DMS79 (cell line): ENCODE results near the gene ANO1.

Experiments used
- DNase-seq: peaks from one replicate; lab custom pipeline; 2025; lab: John Stamatoyannopoulos, UW

ANO1 gene

DNA sequence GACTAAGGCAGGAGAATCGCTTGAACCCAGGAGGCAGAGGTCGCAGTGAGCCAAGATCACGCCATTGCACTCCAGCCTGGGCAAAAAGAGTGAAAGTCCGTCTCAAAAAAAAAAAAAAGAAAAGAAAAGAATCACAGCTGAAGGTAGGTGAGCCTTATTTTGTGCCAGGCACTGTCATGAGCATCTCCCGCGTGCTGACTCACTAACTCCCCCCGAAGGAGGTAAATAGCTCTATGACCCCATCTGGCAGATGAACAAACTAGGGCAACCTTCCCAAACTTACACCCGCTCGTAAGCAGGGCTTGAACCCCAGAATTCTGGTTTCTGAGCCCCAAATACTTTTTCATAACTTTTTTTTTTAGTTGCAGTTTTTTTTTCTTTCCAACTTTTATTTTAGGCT lies 60.3 kb downstream of the ANO1 start:
- no peak for DNase-seq

DNA sequence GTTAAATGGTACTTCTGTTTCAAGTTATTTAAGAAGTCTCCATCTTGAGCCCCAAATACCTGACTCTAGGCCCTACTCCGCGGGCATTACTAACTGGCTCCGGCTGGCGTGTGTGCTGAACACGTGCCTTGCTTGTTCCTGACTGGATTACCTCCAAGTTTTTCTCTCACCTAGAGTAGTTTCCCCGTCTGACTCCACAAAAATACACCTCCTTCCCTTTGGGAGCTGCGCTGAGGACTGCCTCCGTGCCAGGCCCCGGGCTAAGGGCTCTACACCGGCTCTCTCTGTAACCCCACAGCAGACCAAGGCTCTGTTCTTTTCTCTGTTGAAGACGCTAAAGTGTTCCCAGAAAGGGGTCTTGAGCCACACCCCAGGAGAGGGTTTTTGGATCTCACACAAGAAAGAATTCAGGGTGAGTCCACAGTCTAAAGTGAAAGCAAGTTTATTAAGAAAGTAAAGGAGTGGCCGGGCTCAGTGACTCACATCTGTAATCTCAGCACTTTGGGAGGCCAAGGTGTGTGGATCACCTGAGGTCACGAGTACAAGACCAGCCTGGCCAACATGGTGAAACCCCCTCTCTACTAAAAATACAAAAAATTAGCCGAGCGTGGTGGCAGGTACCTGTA lies 61.8 kb downstream of the ANO1 start:
- no peak for DNase-seq

DNA sequence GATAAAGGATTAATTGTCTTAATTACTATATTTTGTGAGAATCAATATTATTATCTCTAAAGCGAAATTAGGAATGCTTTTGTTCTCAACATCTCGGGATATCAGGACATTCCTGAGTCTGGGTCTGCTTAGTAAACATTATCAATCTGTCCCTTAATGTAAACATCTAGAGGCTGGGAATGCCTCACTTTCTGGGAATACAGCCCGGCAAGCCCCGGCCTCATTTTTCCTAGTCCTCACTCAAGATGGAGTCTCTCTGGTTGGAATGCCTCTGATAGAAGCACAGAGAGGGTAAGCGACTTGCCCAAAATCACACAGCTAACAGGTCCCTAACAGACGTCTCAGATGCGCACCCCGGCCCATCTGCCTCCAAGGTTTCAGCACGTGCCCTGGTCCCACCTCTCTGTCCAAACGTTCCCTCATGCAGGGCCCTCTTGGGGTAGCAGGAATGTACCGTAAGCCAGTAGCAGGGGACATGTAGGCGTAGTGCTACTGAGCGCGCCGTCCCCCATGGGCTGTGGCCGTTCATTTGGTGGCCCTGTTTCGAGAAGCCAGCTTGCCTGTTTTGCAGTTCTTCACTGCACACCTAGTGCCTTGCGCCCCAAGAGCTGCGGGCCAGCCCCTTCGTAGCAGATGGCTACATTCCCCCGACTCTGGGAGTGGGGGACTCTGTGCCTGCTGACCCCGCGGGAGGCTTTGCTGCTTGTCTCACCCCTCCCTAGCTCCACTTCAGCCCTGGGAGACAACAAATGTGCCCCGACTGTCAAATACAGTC lies 62.8 kb downstream of the ANO1 start:
- DNase-seq, result no peak

DNA sequence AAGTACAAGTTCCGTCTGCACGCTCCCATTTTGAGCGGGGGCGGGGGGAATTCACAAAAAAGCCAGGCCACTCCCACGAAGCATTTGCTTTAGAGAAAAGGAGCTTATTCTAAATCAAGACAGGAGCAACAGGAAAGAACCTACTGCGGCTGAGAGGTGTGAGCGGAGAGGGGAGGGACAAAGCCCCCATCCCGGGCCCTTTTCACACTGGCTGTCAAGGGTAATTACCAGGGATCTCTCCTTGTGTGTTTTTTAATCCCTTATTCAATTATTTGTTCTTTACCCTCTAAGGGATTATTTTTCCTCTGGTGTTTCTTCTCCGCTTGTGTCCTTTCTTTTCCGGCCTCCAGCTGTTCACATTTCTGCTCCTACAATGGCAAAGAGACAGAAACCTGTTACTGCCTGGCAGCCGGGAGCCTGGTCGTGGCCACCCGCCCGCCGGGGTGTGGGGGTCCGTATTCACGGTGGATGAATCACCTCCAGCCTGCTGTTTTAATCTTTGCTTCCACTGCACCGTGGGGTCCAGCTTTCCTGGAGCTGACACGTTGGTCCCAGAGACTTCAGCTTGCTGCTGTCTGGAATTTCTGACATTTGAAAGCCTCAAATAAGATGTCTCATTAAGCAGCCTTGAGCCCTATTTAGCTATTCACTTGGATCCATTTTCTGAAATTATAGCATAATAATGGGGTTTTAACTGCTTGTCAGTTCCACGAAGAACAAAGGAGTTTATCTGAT lies 63.5 kb downstream of the ANO1 start:
- DNase-seq, result no peak

DNA sequence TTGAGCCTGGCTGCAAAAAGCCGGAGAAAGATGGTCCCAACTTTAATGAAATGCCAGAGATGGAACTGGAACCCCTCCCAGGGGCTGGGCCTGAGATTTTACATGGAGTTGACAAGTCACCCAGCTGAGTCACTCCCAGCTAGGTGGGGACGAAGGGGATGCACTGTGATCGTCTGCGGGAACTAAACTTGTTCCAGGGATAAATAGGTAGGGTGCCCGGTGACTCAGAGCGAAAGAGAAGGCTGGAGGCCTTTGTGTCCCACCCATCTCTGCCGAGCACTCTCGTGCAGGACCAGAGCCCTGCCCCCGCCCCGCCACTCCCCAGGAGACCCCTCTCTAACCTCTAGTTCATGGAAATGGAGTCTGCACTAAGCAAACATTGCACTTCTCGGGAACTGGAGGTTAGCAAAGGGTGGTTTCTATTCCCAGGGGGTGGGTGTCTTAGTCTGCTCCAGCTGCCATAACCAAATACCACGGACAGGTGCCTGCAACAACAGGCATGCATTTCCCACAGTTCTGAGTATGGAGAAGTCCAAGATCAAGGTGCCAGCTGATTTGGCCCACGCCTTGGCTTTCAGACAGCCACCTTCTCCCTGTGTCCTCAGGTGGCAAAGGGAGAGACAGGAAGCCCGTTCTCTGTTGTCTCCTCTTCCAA lies 64.2 kb downstream of the ANO1 start:
- no peak for DNase-seq

DNA sequence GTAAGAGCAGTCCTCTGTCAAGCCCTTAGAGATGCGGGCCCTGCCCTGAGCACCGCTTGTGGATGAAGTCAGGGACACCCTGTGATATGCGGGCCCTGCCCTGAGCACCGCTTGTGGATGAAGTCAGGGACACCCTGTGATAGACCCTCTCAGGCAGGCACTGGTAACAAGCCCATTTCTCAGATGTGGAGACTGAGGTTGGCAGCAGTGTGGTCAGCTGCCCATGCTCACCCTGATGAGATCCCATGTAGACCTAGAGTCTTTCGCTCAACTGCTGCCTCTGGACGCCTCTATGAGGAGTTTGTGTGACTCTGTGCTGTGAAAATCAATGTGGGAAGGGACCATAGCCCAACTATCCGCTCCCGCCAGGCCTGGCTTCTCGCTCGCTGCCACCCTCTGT lies 66.1 kb downstream of the ANO1 start:
- no peak for DNase-seq

DNA sequence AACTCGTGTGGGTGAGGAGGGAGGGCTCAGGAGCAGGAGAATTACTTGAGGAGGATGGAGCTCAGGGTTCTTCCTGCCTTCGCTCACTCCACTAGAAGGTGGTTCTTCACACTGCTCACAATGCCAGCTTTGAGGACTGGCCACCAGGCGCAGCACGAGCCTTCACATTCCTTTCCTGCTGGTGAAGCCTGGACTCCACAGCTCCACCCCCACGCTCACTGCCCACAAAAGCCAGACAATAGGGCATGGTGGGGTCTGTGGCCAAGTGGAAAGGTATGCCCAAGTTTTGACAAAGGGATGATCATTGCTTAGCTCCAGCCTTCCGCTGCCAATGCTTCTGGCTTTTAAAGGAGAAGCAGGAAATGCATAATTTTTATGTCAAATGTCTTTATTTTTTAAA lies 67.0 kb downstream of the ANO1 start:
- no peak for DNase-seq

DNA sequence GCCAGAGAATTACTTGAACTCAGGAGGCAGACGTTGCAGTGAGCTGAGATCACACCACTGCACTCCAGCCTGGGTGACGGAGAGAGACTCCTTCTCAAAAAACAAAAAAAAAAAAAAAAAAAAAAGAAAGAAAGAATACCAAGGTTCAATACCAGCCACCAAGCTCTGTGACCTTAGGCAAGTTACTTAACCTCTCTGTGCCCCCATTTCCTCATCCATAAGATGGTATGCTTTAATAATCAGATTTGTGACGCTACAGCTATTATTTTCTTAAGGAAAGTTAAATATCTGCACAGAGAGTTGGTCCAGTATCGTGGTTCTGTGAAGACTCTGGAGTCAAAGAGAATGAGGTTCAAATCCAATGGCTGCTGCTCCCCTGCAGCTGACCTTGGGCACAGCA lies 67.7 kb downstream of the ANO1 start:
- DNase-seq, result no peak

DNA sequence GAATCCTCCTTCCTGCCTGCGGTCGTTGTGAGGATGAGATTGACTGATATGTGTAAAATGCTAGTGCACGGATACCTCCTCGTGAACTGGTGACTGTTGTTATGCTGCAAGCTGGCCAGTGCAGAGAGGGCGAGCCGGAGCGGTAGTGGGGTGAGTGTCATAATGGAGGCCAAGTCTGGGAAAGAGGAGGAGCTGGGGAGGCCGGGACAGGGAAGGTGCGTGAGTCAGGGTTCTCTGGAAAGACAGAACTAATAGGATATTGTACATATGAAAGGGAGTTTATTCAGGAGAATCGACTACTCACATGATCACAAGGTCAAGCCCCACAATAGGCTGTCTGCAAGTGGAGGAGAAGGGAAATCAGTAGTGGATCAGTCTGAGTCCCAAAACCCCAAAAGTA lies 68.2 kb downstream of the ANO1 start:
- no peak for DNase-seq

DNA sequence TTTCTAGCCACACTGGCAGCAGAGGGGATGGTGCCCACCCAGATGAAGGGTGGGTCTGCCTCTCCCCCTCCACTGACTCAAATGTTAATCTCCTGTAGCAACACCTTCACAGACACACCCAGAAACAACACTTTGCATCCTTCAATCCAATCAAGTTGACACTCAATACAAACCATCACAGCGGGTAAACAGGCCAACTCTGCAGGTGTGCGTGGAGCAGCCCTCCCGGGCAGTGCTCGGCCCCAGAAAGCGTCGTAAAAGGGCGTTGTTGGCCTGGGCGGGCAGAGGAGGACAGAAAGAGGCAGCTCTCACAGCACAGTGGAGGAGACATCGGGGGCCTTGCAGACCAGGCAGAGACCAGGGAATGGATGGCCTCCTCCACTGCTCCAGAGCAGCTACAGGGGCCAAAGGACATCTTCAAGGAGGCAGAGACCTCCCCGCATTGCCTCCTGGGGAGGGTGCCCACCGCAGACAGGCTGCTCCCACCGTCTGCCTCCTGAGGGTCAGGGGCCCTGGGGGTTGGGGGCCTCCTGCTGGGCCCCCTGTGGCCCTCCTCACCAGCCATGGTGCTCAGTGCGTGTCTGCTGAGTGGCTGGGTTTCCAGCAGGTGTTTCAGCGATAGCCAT lies 68.9 kb downstream of the ANO1 start:
- DNase-seq, result no peak

DNA sequence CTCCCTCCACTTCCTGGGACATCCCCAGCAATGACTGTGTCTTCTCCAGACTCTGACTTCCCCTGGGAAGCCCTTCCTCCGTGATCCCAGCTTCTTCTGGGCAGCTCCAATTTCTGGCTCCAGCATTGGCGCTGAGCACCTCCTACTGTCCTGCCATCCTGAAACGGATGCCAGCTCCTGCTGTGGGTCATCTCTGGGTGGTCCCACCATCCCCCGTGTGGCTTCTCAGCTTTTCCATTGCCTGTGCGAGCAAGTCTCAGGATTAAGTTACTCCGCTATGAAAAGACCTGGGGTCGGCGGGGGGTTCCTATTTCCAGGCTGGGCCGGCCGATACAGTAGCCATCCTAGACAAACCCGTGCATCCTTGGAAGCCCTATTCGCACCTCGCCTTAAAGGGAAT lies 69.6 kb downstream of the ANO1 start:
- DNase-seq, result no peak

DNA sequence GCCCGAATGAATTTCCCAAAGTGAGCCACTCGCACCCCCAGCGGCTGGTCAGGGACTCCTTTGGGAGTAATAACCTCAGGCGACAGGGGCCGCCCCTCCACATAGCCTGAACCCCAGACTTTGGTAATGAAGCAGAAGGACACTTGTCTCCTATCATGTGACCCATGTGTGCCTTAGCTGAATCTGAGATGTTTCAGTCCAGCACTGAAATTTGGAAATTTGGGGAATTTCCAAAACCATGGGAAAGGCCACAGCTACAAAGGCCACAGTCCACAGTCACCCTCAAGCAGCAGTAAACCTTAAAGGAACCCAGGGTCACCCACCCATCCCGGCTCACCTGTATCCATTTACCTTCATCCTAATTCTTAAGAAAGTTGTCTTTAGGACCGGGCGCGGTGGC lies 73.6 kb downstream of the ANO1 start:
- DNase-seq, result no peak

DNA sequence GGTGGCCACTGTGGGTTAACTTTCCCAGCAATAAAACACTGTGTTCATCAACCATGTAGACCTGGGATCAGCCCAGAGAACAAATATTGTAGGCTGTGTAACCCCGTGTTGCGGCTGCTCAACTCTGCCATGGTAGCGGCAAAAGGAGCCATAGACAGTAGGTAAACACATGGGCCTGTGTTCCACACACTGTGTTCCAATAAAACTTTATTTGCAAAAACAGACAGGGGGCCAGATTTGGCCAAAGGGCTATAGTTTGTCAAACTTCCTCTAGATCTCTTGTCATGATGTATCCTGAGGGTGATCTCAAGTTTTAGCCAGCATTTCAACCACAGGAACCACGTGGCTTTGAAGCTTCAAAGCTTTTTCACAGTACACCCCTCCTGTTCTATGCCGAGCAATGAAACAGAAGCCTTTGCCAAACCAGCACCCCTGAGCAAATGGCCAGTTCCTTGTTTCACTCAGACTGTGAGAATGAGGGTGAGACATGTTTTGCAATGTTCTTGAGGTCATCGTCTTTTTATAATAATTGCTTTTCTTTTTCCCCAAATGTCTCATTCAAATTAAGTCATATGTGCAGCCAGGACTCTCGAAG lies 75.1 kb downstream of the ANO1 start:
- no peak for DNase-seq

DNA sequence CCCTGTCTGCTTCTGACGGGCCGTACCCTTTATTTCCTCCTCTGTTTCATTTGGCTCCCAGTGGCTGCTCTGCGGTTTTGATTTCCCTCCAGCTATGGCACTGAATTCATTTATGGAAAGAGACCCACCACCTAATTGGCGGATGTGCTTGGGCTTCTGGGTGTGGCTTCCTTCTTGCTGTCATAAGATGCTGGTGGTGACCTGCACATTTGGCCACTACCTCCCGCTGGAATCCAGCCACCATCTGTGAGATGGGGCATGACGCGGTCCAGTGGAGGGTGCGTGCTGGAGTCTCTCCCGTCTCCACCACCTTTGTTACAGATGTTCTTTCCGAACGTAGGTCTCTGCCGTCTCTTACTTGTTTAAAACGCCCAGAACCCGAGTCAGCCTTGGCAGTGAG lies 77.3 kb downstream of the ANO1 start:
- no peak for DNase-seq

DNA sequence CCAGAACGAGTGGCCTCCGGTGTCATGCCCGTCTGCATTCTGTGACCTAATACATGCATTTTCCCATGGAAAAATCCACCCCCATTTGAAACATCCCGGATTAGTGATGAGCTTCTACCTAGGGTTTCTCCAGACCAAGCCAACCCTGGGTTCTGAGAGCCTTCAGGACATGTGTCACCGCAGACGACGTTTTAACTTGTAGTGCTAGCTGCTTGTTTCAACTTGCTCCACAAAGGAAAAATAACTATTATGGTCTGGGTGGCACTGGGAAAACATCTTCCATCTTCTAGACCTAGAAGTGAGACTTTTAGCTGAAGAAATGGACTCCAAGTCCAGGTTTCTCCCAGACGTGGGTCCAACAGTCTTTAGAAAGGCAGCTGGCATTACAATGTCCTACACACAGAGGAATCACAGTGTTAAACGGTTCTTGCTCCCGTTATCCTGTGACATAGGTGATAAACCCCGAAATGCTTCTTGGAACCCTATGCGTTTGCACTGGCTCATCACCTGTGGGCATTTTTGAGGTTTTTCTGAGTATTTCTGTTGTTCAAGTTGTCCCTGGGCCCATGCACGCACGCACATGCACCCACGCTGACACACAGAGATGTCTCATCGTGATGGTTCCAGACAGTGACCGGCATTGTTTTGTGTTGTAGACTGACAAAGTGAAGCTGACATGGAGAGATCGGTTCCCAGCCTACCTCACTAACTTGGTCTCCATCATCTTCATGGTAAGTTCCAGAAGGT lies 78.3 kb downstream of the ANO1 start:
- DNase-seq, result no peak

DNA sequence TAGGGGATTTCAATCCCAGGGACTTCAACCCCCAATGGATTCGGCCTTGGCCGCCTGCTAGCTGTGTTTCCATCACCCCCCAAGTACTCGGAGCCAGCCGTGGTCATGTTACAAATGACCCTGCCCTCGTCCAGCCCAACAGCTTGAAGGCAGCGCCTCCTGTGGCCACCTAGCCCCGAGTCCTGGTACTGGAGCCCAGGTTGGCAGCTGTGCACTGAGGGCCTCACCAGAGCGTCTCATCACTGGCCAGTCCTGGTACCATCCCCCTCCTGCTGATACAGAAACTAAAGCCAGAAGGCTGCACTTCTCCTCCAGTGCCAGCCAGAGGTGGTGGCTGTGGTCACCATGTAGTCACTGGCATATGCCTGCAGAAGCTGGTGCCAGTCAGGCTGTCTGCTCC lies 80.1 kb downstream of the ANO1 start:
- no peak for DNase-seq

DNA sequence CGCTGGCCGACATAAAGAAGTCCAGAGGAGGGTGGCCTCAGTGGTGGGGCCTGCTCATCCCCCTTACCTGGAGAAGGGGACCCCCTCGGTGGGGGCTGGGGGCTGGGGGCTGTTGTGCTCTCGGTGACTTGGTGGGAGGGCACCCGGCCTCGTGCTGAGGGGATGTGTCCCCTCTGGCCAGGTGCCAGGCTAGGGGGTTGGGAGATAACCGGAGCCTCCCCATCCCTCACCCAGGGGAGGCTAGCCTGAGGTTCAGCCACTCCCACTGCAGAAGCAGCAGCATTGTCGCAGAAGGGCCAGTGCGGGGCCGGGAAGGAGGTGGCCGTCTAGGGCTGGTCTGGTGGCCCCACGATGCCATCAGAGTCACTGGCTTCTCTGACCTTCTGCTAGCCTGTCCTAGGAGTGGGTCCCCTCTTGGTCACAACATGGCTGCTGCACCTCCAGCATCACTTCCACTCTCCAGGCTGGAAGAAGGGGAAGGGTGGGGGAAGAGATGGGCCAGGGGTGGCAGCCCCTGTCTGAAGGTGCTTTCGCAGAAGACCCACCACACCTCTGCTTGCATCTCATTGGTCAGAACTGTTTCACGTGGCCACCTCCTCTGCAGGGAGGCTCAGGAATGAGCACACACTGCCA lies 80.8 kb downstream of the ANO1 start:
- DNase-seq, result no peak

DNA sequence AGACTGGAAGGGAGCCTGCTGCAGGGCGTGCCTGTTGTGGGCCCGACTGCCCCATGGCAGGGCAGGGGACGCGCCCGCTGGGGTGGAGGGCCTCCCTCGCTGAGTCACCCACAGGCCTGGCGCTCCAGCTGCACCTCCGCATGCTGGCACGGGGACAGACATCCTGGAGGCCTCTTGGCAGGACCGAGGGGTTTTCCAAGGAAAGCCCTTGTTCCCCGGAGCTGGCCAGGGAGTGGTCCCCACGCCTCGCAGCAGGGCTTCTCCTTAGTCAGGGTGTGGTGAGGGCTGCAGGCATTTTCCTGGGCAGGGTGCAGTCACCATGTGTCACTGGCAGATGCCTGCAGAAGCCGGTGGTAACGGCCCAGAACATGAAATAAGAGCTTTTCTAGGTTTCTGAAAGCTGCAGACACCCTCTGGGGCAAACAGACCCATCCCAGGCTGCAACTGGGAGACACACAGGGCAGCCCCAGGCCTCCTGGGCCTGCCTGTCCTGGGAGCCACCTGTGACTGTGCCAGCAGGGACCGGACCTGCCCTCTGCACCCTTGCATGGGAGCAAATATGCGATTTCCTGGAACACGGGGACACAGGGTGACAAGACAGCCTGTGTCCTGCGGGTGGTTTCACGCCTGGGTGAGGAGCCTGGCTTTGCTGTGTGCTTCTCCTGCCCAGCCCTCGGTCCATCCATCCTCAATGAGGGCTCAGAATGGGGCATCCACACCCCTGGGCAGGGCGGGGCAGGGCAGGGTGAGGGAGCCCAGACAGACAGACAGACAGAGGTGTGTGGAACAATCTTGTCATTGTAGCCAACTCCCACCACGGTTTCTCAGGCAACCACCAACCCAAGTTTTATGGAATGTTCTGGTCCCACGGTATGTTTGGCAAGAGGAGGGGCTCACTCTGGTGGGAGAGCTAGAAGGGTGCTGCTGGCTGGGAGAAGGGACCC lies 81.8 kb downstream of the ANO1 start:
- no peak for DNase-seq

DNA sequence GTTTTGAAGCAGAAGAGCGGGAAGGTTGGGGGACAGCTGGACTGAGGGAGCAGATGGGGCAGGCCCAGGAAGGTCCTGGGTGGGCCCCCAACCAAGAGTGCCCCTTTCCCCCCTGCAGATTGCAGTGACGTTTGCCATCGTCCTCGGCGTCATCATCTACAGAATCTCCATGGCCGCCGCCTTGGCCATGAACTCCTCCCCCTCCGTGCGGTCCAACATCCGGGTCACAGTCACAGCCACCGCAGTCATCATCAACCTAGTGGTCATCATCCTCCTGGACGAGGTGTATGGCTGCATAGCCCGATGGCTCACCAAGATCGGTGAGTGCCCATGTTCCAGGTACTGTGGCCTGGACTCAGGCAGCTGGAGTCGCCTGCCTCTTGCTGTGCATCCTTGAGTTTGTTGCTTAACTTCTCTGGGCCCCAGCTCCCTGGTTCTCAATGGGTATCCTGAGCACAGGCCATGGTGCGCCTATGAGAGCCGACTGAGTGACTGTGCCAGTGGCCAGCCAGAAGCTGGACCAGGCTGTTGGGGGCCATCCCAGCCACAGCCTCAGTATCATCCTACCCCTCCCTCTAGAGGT lies 83.0 kb downstream of the ANO1 start:
- DNase-seq, result no peak
